ENCODE results near the gene GLUL.
A peak's percentile ranks its signal among the peaks of the same experiment; 100 is the strongest.

GLUL gene

GRCh38 chr1:182391362-182392049, at the start of gene GLUL:
Gene GLUL, minus strand, starts transcription at chr1:182391790. Its CDS starts 3,053 bp downstream, at chr1:182388737.
- peak within 1 kb of the TSS; percentile 74 for H3K4me3 ChIP-seq
- peaks cover 27% of the 10 kb centered on the region for H3K4me1 ChIP-seq
- H3K9me3 ChIP-seq, result no peaks in the 10 kb centered on the region
- peaks cover 20% of the 10 kb centered on the region for H3K36me3 ChIP-seq (replicated peaks)
- peak; percentile 80 to 92 for DNase-seq (ENCODE audit: low spot score in 2 of 2)
- in situ Hi-C loops (cut with MboI; ENCODE audit: low sequenced_read_pairs), result loop anchor here (5.0 to 10.0 kb wide), 2 partner anchors 59 to 307 kb away; no protein-coding TSS in a partner anchor
- H3K27me3 ChIP-seq (ENCODE audit: low read depth), result no peaks in the 10 kb centered on the region

DNA sequence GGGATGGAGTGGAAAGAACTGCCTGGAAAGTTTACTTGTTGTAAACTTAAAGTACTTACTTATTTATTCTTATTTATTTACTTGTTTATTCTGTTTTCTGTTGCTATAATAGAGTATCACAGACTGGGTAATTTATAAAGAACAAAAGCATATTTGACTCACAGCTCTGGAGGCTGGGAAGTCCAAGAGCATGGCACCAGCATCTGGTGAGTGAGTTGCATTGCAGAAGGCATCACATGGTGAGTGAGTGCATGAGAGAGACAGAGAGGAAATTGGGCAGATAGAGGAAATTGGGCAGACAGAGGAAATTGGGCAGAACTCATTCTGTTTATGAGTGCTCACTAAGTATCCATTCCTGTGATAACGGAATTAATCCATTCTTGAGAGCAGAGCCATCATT, 46.7 kb upstream of the GLUL start:
- H3K27me3 ChIP-seq (ENCODE audit: low read depth), result no peaks in the 10 kb centered on the region
- in situ Hi-C loops (cut with MboI; ENCODE audit: low sequenced_read_pairs), result no loop called here
- no peaks in the 10 kb centered on the region for H3K36me3 ChIP-seq (replicated peaks)
- no peaks in the 10 kb centered on the region for H3K9me3 ChIP-seq
- DNase-seq (ENCODE audit: low spot score in 2 of 2), result no peak
- no peak overlapping the region for H3K4me3 ChIP-seq
- H3K4me1 ChIP-seq, result no peaks in the 10 kb centered on the region

GRCh38 chr1:182433580-182433979, 42.0 kb upstream of the GLUL start:
- H3K4me3 ChIP-seq, result no peak overlapping the region
- no peaks in the 10 kb centered on the region for H3K9me3 ChIP-seq
- DNase-seq (ENCODE audit: low spot score in 2 of 2), result no peak
- H3K4me1 ChIP-seq, result no peaks in the 10 kb centered on the region
- H3K27me3 ChIP-seq (ENCODE audit: low read depth), result no peaks in the 10 kb centered on the region
- no peaks in the 10 kb centered on the region for H3K36me3 ChIP-seq (replicated peaks)
- in situ Hi-C loops (cut with MboI; ENCODE audit: low sequenced_read_pairs), result no loop called here

GRCh38 chr1:182431278-182431677, 39.7 kb upstream of the GLUL start:
- H3K4me1 ChIP-seq, result no peaks in the 10 kb centered on the region
- H3K36me3 ChIP-seq (replicated peaks), result no peaks in the 10 kb centered on the region
- in situ Hi-C loops (cut with MboI; ENCODE audit: low sequenced_read_pairs), result no loop called here
- H3K4me3 ChIP-seq, result no peak overlapping the region
- no peaks in the 10 kb centered on the region for H3K9me3 ChIP-seq
- no peaks in the 10 kb centered on the region for H3K27me3 ChIP-seq (ENCODE audit: low read depth)
- DNase-seq (ENCODE audit: low spot score in 2 of 2), result no peak

DNA sequence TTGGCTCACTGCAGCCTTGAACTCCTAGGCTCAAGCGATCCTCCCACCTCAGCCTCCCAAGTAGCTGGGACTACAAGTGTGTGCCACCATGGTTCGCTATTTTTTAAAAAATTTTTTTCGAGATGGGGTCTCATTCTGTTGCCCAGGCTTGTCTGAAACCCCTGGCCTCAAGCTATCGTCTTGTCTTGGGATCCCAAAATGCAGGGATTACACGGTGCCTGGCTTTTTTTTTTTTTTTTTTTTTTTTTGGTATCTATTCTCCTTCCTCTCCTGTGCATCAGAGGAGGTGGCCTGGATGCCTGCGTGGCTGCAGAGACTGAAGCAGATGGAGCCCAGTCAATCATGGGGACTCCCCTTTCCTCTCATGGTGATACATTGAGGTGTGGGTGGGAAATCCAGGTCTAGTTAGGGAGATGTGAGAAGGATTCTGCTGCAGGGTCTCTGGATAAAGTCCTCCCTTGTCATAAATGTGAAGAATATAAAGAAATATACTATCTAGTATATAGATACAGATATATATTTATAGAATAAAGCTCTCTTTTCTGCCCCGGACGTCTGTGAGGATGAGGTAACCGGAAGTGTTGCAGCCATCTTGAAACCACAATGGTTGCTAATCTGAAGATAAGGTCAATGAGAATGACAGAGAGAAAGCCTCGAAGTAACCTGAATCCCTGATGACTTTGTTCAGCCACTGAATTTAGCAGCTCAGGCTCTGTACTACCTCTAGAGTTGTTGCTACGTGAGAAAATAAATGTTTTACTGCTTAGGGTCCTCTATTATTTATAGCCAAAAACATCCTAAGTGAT, 38.9 kb upstream of the GLUL start:
- H3K4me3 ChIP-seq, result no peak overlapping the region
- no peak for DNase-seq (ENCODE audit: low spot score in 2 of 2)

GRCh38 chr1:182428043-182428442, 36.5 kb upstream of the GLUL start:
- Histone ChIP-seq H3K36me3 (replicated peaks) (no peaks in the 10 kb centered on the region), H3K27me3 (ENCODE audit: low read depth) (no peaks in the 10 kb centered on the region), H3K4me3 (no peak overlapping the region), H3K9me3 (no peaks in the 10 kb centered on the region), H3K4me1 (no peaks in the 10 kb centered on the region)
- in situ Hi-C loops (cut with MboI; ENCODE audit: low sequenced_read_pairs), result no loop called here
- no peak for DNase-seq (ENCODE audit: low spot score in 2 of 2)

More for the DNA sequence above, 38.9 kb upstream of the GLUL start:
- in situ Hi-C loops (cut with MboI; ENCODE audit: low sequenced_read_pairs), result no loop called here
- no peaks in the 10 kb centered on the region for H3K4me1 ChIP-seq
- no peaks in the 10 kb centered on the region for H3K27me3 ChIP-seq (ENCODE audit: low read depth)
- no peaks in the 10 kb centered on the region for H3K9me3 ChIP-seq
- no peaks in the 10 kb centered on the region for H3K36me3 ChIP-seq (replicated peaks)

- peaks cover 4% of the 10 kb centered on the region; the same call in 1 of the 2 replicates for H3K27me3 ChIP-seq (ENCODE audit: low read depth)
- H3K36me3 ChIP-seq (replicated peaks), result no peaks in the 10 kb centered on the region
- no peaks in the 10 kb centered on the region for H3K4me1 ChIP-seq
- H3K9me3 ChIP-seq, result no peaks in the 10 kb centered on the region
- in situ Hi-C loops (cut with MboI; ENCODE audit: low sequenced_read_pairs), result no loop called here
- no peak overlapping the region for H3K4me3 ChIP-seq
- no peak for DNase-seq (ENCODE audit: low spot score in 2 of 2)
These were observed 35.1 kb upstream of the GLUL start for GRCh38 chr1:182426442-182427430.

- in situ Hi-C loops (cut with MboI; ENCODE audit: low sequenced_read_pairs), result no loop called here
- no peak for DNase-seq (ENCODE audit: low spot score in 2 of 2)
- H3K36me3 ChIP-seq (replicated peaks), result no peaks in the 10 kb centered on the region
- H3K4me3 ChIP-seq, result no peak overlapping the region
- no peaks in the 10 kb centered on the region; the same call in 1 of the 2 replicates for H3K9me3 ChIP-seq
- no peaks in the 10 kb centered on the region for H3K4me1 ChIP-seq
- H3K27me3 ChIP-seq (ENCODE audit: low read depth), result peaks cover 6% of the 10 kb centered on the region; the same call in 1 of the 2 replicates
These were observed 24.2 kb upstream of the GLUL start for GRCh38 chr1:182415789-182416188.

DNA sequence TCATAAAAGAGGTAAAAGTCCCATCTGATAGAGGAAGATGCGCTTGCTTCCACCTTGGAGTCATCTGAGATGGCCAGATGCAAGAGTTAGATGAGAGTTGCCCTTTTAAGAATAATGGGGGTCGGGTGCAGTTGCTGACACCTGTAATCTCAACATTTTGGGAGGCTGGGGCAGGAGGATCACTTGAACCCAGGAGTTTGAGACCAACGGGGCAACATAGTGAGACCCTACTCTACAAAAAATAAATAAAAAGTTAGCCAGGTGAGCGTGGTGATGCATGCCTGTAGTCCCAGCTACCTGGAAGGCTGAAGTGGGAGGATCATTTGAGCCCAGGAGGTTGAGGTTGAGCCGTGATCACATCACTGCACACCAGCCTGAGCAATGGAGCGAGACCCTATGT, 22.4 kb upstream of the GLUL start:
- in situ Hi-C loops (cut with MboI; ENCODE audit: low sequenced_read_pairs), result no loop called here
- no peaks in the 10 kb centered on the region for H3K36me3 ChIP-seq (replicated peaks)

DNA sequence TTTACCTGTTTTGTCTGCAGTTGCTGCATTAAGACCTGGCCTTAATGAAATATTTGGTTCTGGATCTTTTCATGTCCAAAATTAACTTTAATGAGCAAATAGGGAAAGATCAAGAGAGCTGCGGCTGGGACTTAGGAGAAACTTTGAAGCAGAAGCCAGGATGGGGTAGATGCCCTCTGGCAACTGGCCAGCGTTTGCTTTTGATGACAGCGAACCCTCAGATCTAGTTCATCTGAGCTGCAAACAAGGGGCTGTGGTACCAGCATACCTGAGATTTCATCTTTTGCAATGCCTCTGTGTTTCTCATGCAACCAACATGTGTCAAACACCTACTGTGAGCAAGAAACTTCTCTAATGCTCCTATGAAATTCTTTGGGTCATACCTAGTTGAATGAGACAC, 21.9 kb upstream of the GLUL start:
- in situ Hi-C loops (cut with MboI; ENCODE audit: low sequenced_read_pairs), result no loop called here
- Histone ChIP-seq H3K36me3 (replicated peaks) (no peaks in the 10 kb centered on the region), H3K4me1 (no peaks in the 10 kb centered on the region), H3K4me3 (no peak overlapping the region), H3K27me3 (ENCODE audit: low read depth) (peaks cover 3% of the 10 kb centered on the region; the same call in 1 of the 2 replicates), H3K9me3 (no peaks in the 10 kb centered on the region; the same call in 1 of the 2 replicates)
- DNase-seq (ENCODE audit: low spot score in 2 of 2), result no peak

More for the DNA sequence above, 22.4 kb upstream of the GLUL start:
- DNase-seq (ENCODE audit: low spot score in 2 of 2), result no peak
- Histone ChIP-seq H3K4me1 (no peaks in the 10 kb centered on the region), H3K27me3 (ENCODE audit: low read depth) (peaks cover 3% of the 10 kb centered on the region; the same call in 1 of the 2 replicates), H3K9me3 (no peaks in the 10 kb centered on the region; the same call in 1 of the 2 replicates), H3K4me3 (no peak overlapping the region)

- no peak overlapping the region for H3K4me3 ChIP-seq
- DNase-seq (ENCODE audit: low spot score in 2 of 2), result no peak
- in situ Hi-C loops (cut with MboI; ENCODE audit: low sequenced_read_pairs), result no loop called here
- H3K36me3 ChIP-seq (replicated peaks), result no peaks in the 10 kb centered on the region
- H3K9me3 ChIP-seq, result no peaks in the 10 kb centered on the region; the same call in 1 of the 2 replicates
- H3K4me1 ChIP-seq, result no peaks in the 10 kb centered on the region
- no peaks in the 10 kb centered on the region for H3K27me3 ChIP-seq (ENCODE audit: low read depth)
These were observed 19.2 kb upstream of the GLUL start for GRCh38 chr1:182410620-182411273.

GRCh38 chr1:182410138-182410537, 18.5 kb upstream of the GLUL start:
- H3K27me3 ChIP-seq (ENCODE audit: low read depth), result no peaks in the 10 kb centered on the region
- H3K4me1 ChIP-seq, result no peaks in the 10 kb centered on the region
- H3K36me3 ChIP-seq (replicated peaks), result no peaks in the 10 kb centered on the region
- no peak for DNase-seq (ENCODE audit: low spot score in 2 of 2)
- no peak overlapping the region for H3K4me3 ChIP-seq
- H3K9me3 ChIP-seq, result no peaks in the 10 kb centered on the region; the same call in 1 of the 2 replicates
- in situ Hi-C loops (cut with MboI; ENCODE audit: low sequenced_read_pairs), result no loop called here

All from HAP-1 (cell line).